ENCODE measurements around the gene HBD. TPM values are rescaled to one million over a fixed set of nuclear protein-coding genes. Genes with fewer than 3 reads are reported as not detected.

Gene HBD
- not detected in 2 replicates for total RNA-seq (2014; rRNA removed; shearing (Covaris generic))

- in situ Hi-C loops (cut with HindIII; ENCODE audit: low sequenced_read_pairs), result no loop called here
- no peak for DNase-seq (ENCODE audit: low spot score)
Measured at GRCh38 chr11:5234381-5234834, at the start of gene HBD. HBD (minus strand) TSS chr11:5234483; CDS start chr11:5234433, 50 bp downstream.

- DNase-seq (ENCODE audit: low spot score), result no peak
- in situ Hi-C loops (cut with HindIII; ENCODE audit: low sequenced_read_pairs), result no loop called here
Measured at GRCh38 chr11:5283882-5284281, 49.6 kb upstream of the HBD start.

GRCh38 chr11:5283086-5283485 is 48.8 kb upstream of the HBD start:
- in situ Hi-C loops (cut with HindIII; ENCODE audit: low sequenced_read_pairs), result no loop called here
- DNase-seq (ENCODE audit: low spot score), result no peak

- no peak for DNase-seq (ENCODE audit: low spot score)
- in situ Hi-C loops (cut with HindIII; ENCODE audit: low sequenced_read_pairs), result no loop called here
Measured at GRCh38 chr11:5282628-5283027, 48.3 kb upstream of the HBD start.

GRCh38 chr11:5281596-5281995 is 47.3 kb upstream of the HBD start:
- in situ Hi-C loops (cut with HindIII; ENCODE audit: low sequenced_read_pairs), result no loop called here
- no peak for DNase-seq (ENCODE audit: low spot score)

- in situ Hi-C loops (cut with HindIII; ENCODE audit: low sequenced_read_pairs), result no loop called here
- DNase-seq (ENCODE audit: low spot score), result no peak
Measured at GRCh38 chr11:5280582-5281102, 46.4 kb upstream of the HBD start.

GRCh38 chr11:5279471-5280090 is 45.3 kb upstream of the HBD start:
- DNase-seq (ENCODE audit: low spot score), result no peak
- in situ Hi-C loops (cut with HindIII; ENCODE audit: low sequenced_read_pairs), result no loop called here

- in situ Hi-C loops (cut with HindIII; ENCODE audit: low sequenced_read_pairs), result no loop called here
- DNase-seq (ENCODE audit: low spot score), result no peak
Measured at GRCh38 chr11:5277807-5278382, 43.6 kb upstream of the HBD start.

- in situ Hi-C loops (cut with HindIII; ENCODE audit: low sequenced_read_pairs), result no loop called here
- DNase-seq (ENCODE audit: low spot score), result no peak
Measured at GRCh38 chr11:5276697-5277096, 42.4 kb upstream of the HBD start.

GRCh38 chr11:5275369-5276110 is 41.3 kb upstream of the HBD start:
- in situ Hi-C loops (cut with HindIII; ENCODE audit: low sequenced_read_pairs), result no loop called here

GRCh38 chr11:5274395-5274794 is 40.1 kb upstream of the HBD start:
- in situ Hi-C loops (cut with HindIII; ENCODE audit: low sequenced_read_pairs), result no loop called here

More at GRCh38 chr11:5275369-5276110, 41.3 kb upstream of the HBD start:
- no peak for DNase-seq (ENCODE audit: low spot score)

GRCh38 chr11:5272395-5273017 is 38.2 kb upstream of the HBD start:
- in situ Hi-C loops (cut with HindIII; ENCODE audit: low sequenced_read_pairs), result no loop called here
- DNase-seq (ENCODE audit: low spot score), result no peak

More at GRCh38 chr11:5274395-5274794, 40.1 kb upstream of the HBD start:
- DNase-seq (ENCODE audit: low spot score), result no peak

GRCh38 chr11:5269715-5270147 is 35.4 kb upstream of the HBD start, which contains the start of gene HBE1:
HBE1 (minus strand) TSS chr11:5269945; CDS start chr11:5269890, 55 bp downstream.
- no peak for DNase-seq (ENCODE audit: low spot score)
- in situ Hi-C loops (cut with HindIII; ENCODE audit: low sequenced_read_pairs), result no loop called here

- in situ Hi-C loops (cut with HindIII; ENCODE audit: low sequenced_read_pairs), result no loop called here
- no peak for DNase-seq (ENCODE audit: low spot score)
Measured at GRCh38 chr11:5267033-5267563, 32.8 kb upstream of the HBD start.

GRCh38 chr11:5266609-5267008 is 32.3 kb upstream of the HBD start:
- in situ Hi-C loops (cut with HindIII; ENCODE audit: low sequenced_read_pairs), result no loop called here
- no peak for DNase-seq (ENCODE audit: low spot score)

GRCh38 chr11:5265832-5266231 is 31.5 kb upstream of the HBD start:
- no peak for DNase-seq (ENCODE audit: low spot score)
- in situ Hi-C loops (cut with HindIII; ENCODE audit: low sequenced_read_pairs), result no loop called here

- in situ Hi-C loops (cut with HindIII; ENCODE audit: low sequenced_read_pairs), result no loop called here
- no peak for DNase-seq (ENCODE audit: low spot score)
Measured at GRCh38 chr11:5258543-5259262, 24.4 kb upstream of the HBD start.

GRCh38 chr11:5257296-5257695 is 23.0 kb upstream of the HBD start:
- in situ Hi-C loops (cut with HindIII; ENCODE audit: low sequenced_read_pairs), result no loop called here
- DNase-seq (ENCODE audit: low spot score), result no peak
